Panc1 (cell line): ENCODE measurements around the gene SDHAF1. TPM values are rescaled to one million over a fixed set of nuclear protein-coding genes. Genes with fewer than 3 reads are reported as not detected.

Source experiments
- ATAC-seq: fragments of 200-7000 bp; cut with Tn5 transposase; 2 replicates; pipeline ENCODE4 v1.9.1; 2020; ENCODE audit warnings: mild to moderate bottlenecking, moderate library complexity
- BruUV-seq: library from RNA; stranded (reverse); fragments of 400-500 nt; replicated peaks from 2 replicates; lab custom pipeline; 2021; lab: Mats Ljungman, UMichigan
- CTCF ChIA-PET: fragments of 300-600 bp; sonication (Branson Sonifier 250); formaldehyde crosslinking; loops from one replicate; lab custom pipeline; 2022; ENCODE audit warnings: antibody characterized with exemption; lab: Charles Lee
- POLR2A ChIA-PET: fragments of 300-600 bp; sonication (Branson Sonifier 250); formaldehyde crosslinking; loops from one replicate; lab custom pipeline; 2022; ENCODE audit warnings: antibody characterized with exemption; lab: Charles Lee
- DNase-seq: peaks from one replicate; pipeline ENCODE4 v3.0.0-alpha.2; 2010; ENCODE audit warnings: low read depth, low spot score
- H3K27ac ChIP-seq: 2 replicates; pipeline ENCODE4 v1.5.1; 2011; ENCODE audit warnings: mild to moderate bottlenecking, low read length, inconsistent platforms
- H3K27me3 ChIP-seq: fragments of 200-500 bp; sonication (Bioruptor generic); 2 replicates; pipeline ENCODE4 v1.6.0; 2014; ENCODE audit warnings: low read length, inconsistent platforms; ENCODE audit not compliant: control insufficient read depth, insufficient read depth
- H3K36me3 ChIP-seq: fragments of 200-500 bp; sonication (Bioruptor generic); 2 replicates; pipeline ENCODE4 v1.5.1; 2014; ENCODE audit warnings: inconsistent platforms, mild to moderate bottlenecking, low read length, moderate library complexity; ENCODE audit not compliant: control insufficient read depth, insufficient read depth
- H3K4me1 ChIP-seq: 2 replicates; pipeline ENCODE4 v1.5.1; 2011; ENCODE audit warnings: inconsistent platforms, mild to moderate bottlenecking, low read length, moderate library complexity; ENCODE audit not compliant: control insufficient read depth, insufficient read depth
- H3K4me3 ChIP-seq, 2 experiments: 2 replicates each; pipeline ENCODE4 v1.5.1; 2011 to 2012; ENCODE audit warnings: low read depth in 2 of 2, low read length in 2 of 2, mild to moderate bottlenecking in 2 of 2, inconsistent platforms in 1 of 2, moderate library complexity in 1 of 2
- H3K9me3 ChIP-seq: fragments of 200-500 bp; sonication (Bioruptor generic); 2 replicates; pipeline ENCODE4 v1.5.1; 2014; ENCODE audit warnings: low read depth, mild to moderate bottlenecking, inconsistent platforms, low read length, moderate library complexity; ENCODE audit not compliant: control insufficient read depth, insufficient read depth
- CTCF ChIP-seq: fragments of 450-650 bp; IDR thresholded peaks from 2 replicates; pipeline ENCODE4 v1.5.1; 2017; ENCODE audit warnings: mild to moderate bottlenecking
- POLR2AphosphoS5 ChIP-seq: IDR thresholded peaks from 2 replicates; pipeline ENCODE4 v1.6.1; 2012; ENCODE audit warnings: mild to moderate bottlenecking, low read depth, low read length, moderate library complexity
- REST ChIP-seq, 2 experiments: IDR thresholded peaks; 2 replicates each; pipeline ENCODE4 v1.6.1; 2011 to 2012; ENCODE audit warnings: low read depth in 2 of 2, control low read depth in 1 of 2, low read length in 1 of 2, mild to moderate bottlenecking in 1 of 2, moderate library complexity in 1 of 2; ENCODE audit not compliant: insufficient read depth in 1 of 2
- SIN3A ChIP-seq: IDR thresholded peaks from 2 replicates; pipeline ENCODE4 v1.6.1; 2012; ENCODE audit warnings: low read depth, mild to moderate bottlenecking, low read length, moderate library complexity, borderline replicate concordance; ENCODE audit not compliant: insufficient read depth
- TCF7L2 ChIP-seq: IDR thresholded peaks from 2 replicates; pipeline ENCODE4 v1.6.1; 2011; ENCODE audit warnings: mild to moderate bottlenecking, low read depth, low read length, inconsistent platforms
- in situ Hi-C: cut with HindIII; loops from 2 replicates; pipeline ENCODE4 v1.10.0; 2016; ENCODE audit warnings: low sequenced_read_pairs, low pct_unique_long_range_greater_than_20kb
- intact Hi-C: fragments of 100-400 bp; cut with micrococcal nuclease; formaldehyde crosslinking; loops from one replicate; pipeline ENCODE4 v1.10.0; 2022; ENCODE audit not compliant: unreplicated experiment
- total RNA-seq: library from RNA; stranded (reverse); gene quantifications from one replicate; pipeline ENCODE4 v1.2.1, GENCODE V29; 2021; ENCODE audit not compliant: unreplicated experiment

SDHAF1 gene
- total RNA-seq, 1 experiment from 2014 or later = 19.0 TPM

- ChIA-PET POLR2A (no interaction called here), CTCF (no interaction called here)
- H3K4me3 ChIP-seq = no peak overlapping the region
- H3K36me3 ChIP-seq = no peaks in the 10 kb centered on the region
- H3K27me3 ChIP-seq = no peaks in the 10 kb centered on the region
- H3K9me3 ChIP-seq = no peaks in the 10 kb centered on the region
- H3K4me1 ChIP-seq = no peaks in the 10 kb centered on the region
- no peak overlapping the region for H3K27ac ChIP-seq
- DNase-seq (no peak), ATAC-seq (no peak)
- TF ChIP-seq CTCF (no peak), REST (IDR thresholded peaks at IDR 0.05; ENCODE audit: insufficient read depth in 1 of 2, low read depth in 2 of 2, low read length in 1 of 2) (no peak), SIN3A (no peak), POLR2AphosphoS5 (no peak), TCF7L2 (no peak)
- BruUV-seq = no TSS peak
- intact Hi-C loops = no loop called here
- in situ Hi-C loops = no loop called here
Measured at GRCh38 chr19:36026091-36026876, 31.3 kb downstream of the SDHAF1 start.

GRCh38 chr19:36027696-36028095 is 32.7 kb downstream of the SDHAF1 start:
- no TSS peak for BruUV-seq
- ATAC-seq (no peak), DNase-seq (no peak)
- ChIA-PET CTCF (no interaction called here), POLR2A (no interaction called here)
- Histone ChIP-seq H3K27me3 (no peaks in the 10 kb centered on the region), H3K27ac (no peak overlapping the region), H3K4me1 (peaks cover 4% of the 10 kb centered on the region; the same call in 1 of the 2 replicates), H3K9me3 (no peaks in the 10 kb centered on the region), H3K4me3 (no peak overlapping the region), H3K36me3 (no peaks in the 10 kb centered on the region)
- in situ Hi-C loops (no loop called here), intact Hi-C loops (no loop called here)
- TF ChIP-seq REST (IDR thresholded peaks at IDR 0.05; ENCODE audit: insufficient read depth in 1 of 2, low read depth in 2 of 2, low read length in 1 of 2) (no peak), CTCF (no peak), SIN3A (no peak), POLR2AphosphoS5 (no peak)
